ENCODE results near the gene RBM47. TPM values are rescaled to one million over a fixed set of nuclear protein-coding genes. Genes with fewer than 3 reads are reported as not detected.

Gene RBM47
- total and polyA plus RNA-seq, 8 donors, result 21.9 to 110 (median 28.0) TPM

- intact Hi-C loops (cut with DNase I), result no loop called here
Measured at GRCh38 chr4:40389986-40390385, 239.7 kb downstream of the RBM47 start.

GRCh38 chr4:40388239-40388638 is 241.4 kb downstream of the RBM47 start:
- TF ChIP-seq CTCF (IDR thresholded peaks at IDR 0.05), result no peak
- Histone ChIP-seq H3K4me3 (no peak overlapping the region), H3K9me3 (no peaks in the 10 kb centered on the region), H3K36me3 (no peaks in the 10 kb centered on the region), H3K4me1 (no peaks in the 10 kb centered on the region), H3K27ac (no peak overlapping the region), H3K27me3 (no peaks in the 10 kb centered on the region)
- intact Hi-C loops (cut with DNase I), result no loop called here
- peak; percentile 56 for ATAC-seq
- DNase-seq, result no peak

More at GRCh38 chr4:40389986-40390385, 239.7 kb downstream of the RBM47 start:
- no peak for TF ChIP-seq CTCF (IDR thresholded peaks at IDR 0.05)
- Histone ChIP-seq H3K27me3 (no peaks in the 10 kb centered on the region), H3K9me3 (no peaks in the 10 kb centered on the region), H3K4me3 (no peak overlapping the region), H3K27ac (no peak overlapping the region), H3K4me1 (no peaks in the 10 kb centered on the region), H3K36me3 (no peaks in the 10 kb centered on the region)
- ATAC-seq (no peak), DNase-seq (no peak)

GRCh38 chr4:40380647-40381046 is 249.0 kb downstream of the RBM47 start:
- Histone ChIP-seq H3K4me1 (no peaks in the 10 kb centered on the region), H3K4me3 (no peak overlapping the region), H3K9me3 (no peaks in the 10 kb centered on the region), H3K27ac (no peak overlapping the region), H3K36me3 (no peaks in the 10 kb centered on the region), H3K27me3 (no peaks in the 10 kb centered on the region)
- ATAC-seq (no peak), DNase-seq (no peak)
- intact Hi-C loops (cut with DNase I), result no loop called here
- TF ChIP-seq CTCF (IDR thresholded peaks at IDR 0.05), result no peak

- Histone ChIP-seq H3K4me1 (no peaks in the 10 kb centered on the region), H3K4me3 (no peak overlapping the region), H3K36me3 (no peaks in the 10 kb centered on the region), H3K9me3 (no peaks in the 10 kb centered on the region), H3K27ac (no peak overlapping the region), H3K27me3 (no peaks in the 10 kb centered on the region)
- DNase-seq (no peak), ATAC-seq (no peak)
- no peak for TF ChIP-seq CTCF (IDR thresholded peaks at IDR 0.05)
- intact Hi-C loops (cut with DNase I), result no loop called here
Measured at GRCh38 chr4:40379248-40379647, 250.4 kb downstream of the RBM47 start.

- no peak overlapping the region for H3K27ac ChIP-seq
- ATAC-seq (no peak), DNase-seq (no peak)
- TF ChIP-seq CTCF (IDR thresholded peaks at IDR 0.05), result no peak
- intact Hi-C loops (cut with DNase I), result no loop called here
- no peaks in the 10 kb centered on the region for H3K4me1 ChIP-seq
- H3K9me3 ChIP-seq, result no peaks in the 10 kb centered on the region
- no peak overlapping the region for H3K4me3 ChIP-seq
- no peaks in the 10 kb centered on the region for H3K27me3 ChIP-seq
- H3K36me3 ChIP-seq, result no peaks in the 10 kb centered on the region
Measured at GRCh38 chr4:40378619-40379018, 251.0 kb downstream of the RBM47 start.
